Measurements from ENCODE around the gene KRABD2.
"Not testable (repeated sequence)": the region's sequence is repeated elsewhere in the genome, so short reads cannot be mapped to it uniquely, and the experiment has no call there.

KRABD2 gene

GRCh38 chr17:8406174-8406573 is 29.7 kb upstream of the KRABD2 start:
- in situ Hi-C loops (cut with MboI; ENCODE audit: low pct_unique_long_range_greater_than_20kb, low sequenced_read_pairs, unreplicated experiment), result loop anchor here (25.0 kb wide), 2 partner anchors 356 to 581 kb away; partner anchors contain the start of gene SPDYE4
- DNase-seq (ENCODE audit: low spot score), result no peak

GRCh38 chr17:8405499-8406016 is 29.1 kb upstream of the KRABD2 start:
- DNase-seq (ENCODE audit: low spot score), result no peak
- in situ Hi-C loops (cut with MboI; ENCODE audit: low pct_unique_long_range_greater_than_20kb, low sequenced_read_pairs, unreplicated experiment), result loop anchor here (25.0 kb wide), 2 partner anchors 357 to 582 kb away; partner anchors contain the start of gene SPDYE4
- no peak for TF ChIP-seq CTCF (IDR thresholded peaks at IDR 0.05; ENCODE audit: extremely low read depth, insufficient read depth, missing control alignments)

More at GRCh38 chr17:8406174-8406573, 29.7 kb upstream of the KRABD2 start:
- no peak for TF ChIP-seq CTCF (IDR thresholded peaks at IDR 0.05; ENCODE audit: extremely low read depth, insufficient read depth, missing control alignments)

- no peak for DNase-seq (ENCODE audit: low spot score)
- in situ Hi-C loops (cut with MboI; ENCODE audit: low pct_unique_long_range_greater_than_20kb, low sequenced_read_pairs, unreplicated experiment), result loop anchor here (25.0 kb wide), 2 partner anchors 359 to 584 kb away; partner anchors contain the start of gene SPDYE4
- TF ChIP-seq CTCF (IDR thresholded peaks at IDR 0.05; ENCODE audit: extremely low read depth, insufficient read depth, missing control alignments), result no peak
These were observed 26.5 kb upstream of the KRABD2 start for GRCh38 chr17:8402921-8403536.

GRCh38 chr17:8401107-8401506 is 24.6 kb upstream of the KRABD2 start:
- no peak for DNase-seq (ENCODE audit: low spot score)
- in situ Hi-C loops (cut with MboI; ENCODE audit: low pct_unique_long_range_greater_than_20kb, low sequenced_read_pairs, unreplicated experiment), result loop anchor here (25.0 kb wide), 2 partner anchors 361 to 586 kb away; partner anchors contain the start of gene SPDYE4
- TF ChIP-seq CTCF (IDR thresholded peaks at IDR 0.05; ENCODE audit: extremely low read depth, insufficient read depth, missing control alignments), result no peak

- in situ Hi-C loops (cut with MboI; ENCODE audit: low pct_unique_long_range_greater_than_20kb, low sequenced_read_pairs, unreplicated experiment), result no loop called here
- no peak for TF ChIP-seq CTCF (IDR thresholded peaks at IDR 0.05; ENCODE audit: extremely low read depth, insufficient read depth, missing control alignments)
- no peak for DNase-seq (ENCODE audit: low spot score)
These were observed 22.5 kb upstream of the KRABD2 start for GRCh38 chr17:8398980-8399379.

- no peak for TF ChIP-seq CTCF (IDR thresholded peaks at IDR 0.05; ENCODE audit: extremely low read depth, insufficient read depth, missing control alignments)
- DNase-seq (ENCODE audit: low spot score), result no peak
- in situ Hi-C loops (cut with MboI; ENCODE audit: low pct_unique_long_range_greater_than_20kb, low sequenced_read_pairs, unreplicated experiment), result no loop called here
These were observed 21.1 kb upstream of the KRABD2 start, which contains the start of gene RNF222 for GRCh38 chr17:8397636-8398035. RNF222 (minus strand) TSS chr17:8397827; CDS start chr17:8393461, 4,366 bp downstream.

GRCh38 chr17:8394497-8394896 is 18.0 kb upstream of the KRABD2 start:
- DNase-seq (ENCODE audit: low spot score); in situ Hi-C loops (cut with MboI; ENCODE audit: low pct_unique_long_range_greater_than_20kb, low sequenced_read_pairs, unreplicated experiment): not testable (repeated sequence)

Measured in GM13977 (cell line).